Rectal smooth muscle tissue (tissue), 1 donor: Measurements from ENCODE around the gene MAP2.

ENCODE experiments used
- H3K27ac ChIP-seq: one replicate; pipeline ENCODE4 v1.7.0; 2013; ENCODE audit warnings: low read depth, low read length, inconsistent platforms
- H3K27me3 ChIP-seq: one replicate; pipeline ENCODE4 v1.7.0; 2013; ENCODE audit warnings: low read length; ENCODE audit not compliant: control insufficient read depth, insufficient read depth
- H3K36me3 ChIP-seq: one replicate; pipeline ENCODE4 v1.7.0; 2013; ENCODE audit warnings: low read length; ENCODE audit not compliant: control insufficient read depth, insufficient read depth
- H3K4me1 ChIP-seq: one replicate; pipeline ENCODE4 v1.7.0; 2013; ENCODE audit warnings: low read length; ENCODE audit not compliant: control insufficient read depth, insufficient read depth
- H3K4me3 ChIP-seq: one replicate; pipeline ENCODE4 v1.7.0; 2013; ENCODE audit warnings: low read length
- H3K9ac ChIP-seq: one replicate; pipeline ENCODE4 v1.7.0; 2013; ENCODE audit warnings: low read length

Gene MAP2

GRCh38 chr2:209563453-209563852 is 139.6 kb downstream of the MAP2 start:
- Histone ChIP-seq H3K4me1 (no peaks in the 10 kb centered on the region), H3K36me3 (no peaks in the 10 kb centered on the region), H3K9ac (no peak overlapping the region), H3K27me3 (no peaks in the 10 kb centered on the region), H3K4me3 (no peak overlapping the region), H3K27ac (no peak overlapping the region)

GRCh38 chr2:209564816-209565215 is 141.0 kb downstream of the MAP2 start:
- Histone ChIP-seq H3K36me3 (no peaks in the 10 kb centered on the region), H3K27ac (no peak overlapping the region), H3K9ac (no peak overlapping the region), H3K4me1 (no peaks in the 10 kb centered on the region), H3K4me3 (no peak overlapping the region), H3K27me3 (no peaks in the 10 kb centered on the region)

- no peak overlapping the region for H3K27ac ChIP-seq
- no peak overlapping the region for H3K4me3 ChIP-seq
- H3K9ac ChIP-seq: no peak overlapping the region
- H3K27me3 ChIP-seq: no peaks in the 10 kb centered on the region
- H3K4me1 ChIP-seq: no peaks in the 10 kb centered on the region
- no peaks in the 10 kb centered on the region for H3K36me3 ChIP-seq
Measured at GRCh38 chr2:209565896-209566582, 142.2 kb downstream of the MAP2 start.

GRCh38 chr2:209570194-209570593 is 146.3 kb downstream of the MAP2 start:
- Histone ChIP-seq H3K4me3 (no peak overlapping the region), H3K27me3 (no peaks in the 10 kb centered on the region), H3K36me3 (no peaks in the 10 kb centered on the region), H3K27ac (no peak overlapping the region), H3K4me1 (no peaks in the 10 kb centered on the region), H3K9ac (no peak overlapping the region)

- Histone ChIP-seq H3K9ac (no peak overlapping the region), H3K27me3 (no peaks in the 10 kb centered on the region), H3K4me1 (no peaks in the 10 kb centered on the region), H3K27ac (no peak overlapping the region), H3K4me3 (no peak overlapping the region), H3K36me3 (no peaks in the 10 kb centered on the region)
Measured at GRCh38 chr2:209574515-209574914, 150.7 kb downstream of the MAP2 start.

GRCh38 chr2:209577376-209578357 is 153.8 kb downstream of the MAP2 start:
- Histone ChIP-seq H3K4me3 (no peak overlapping the region), H3K27me3 (no peaks in the 10 kb centered on the region), H3K27ac (no peak overlapping the region), H3K9ac (no peak overlapping the region), H3K4me1 (no peaks in the 10 kb centered on the region), H3K36me3 (no peaks in the 10 kb centered on the region)

- H3K9ac ChIP-seq: no peak overlapping the region
- H3K4me1 ChIP-seq: no peaks in the 10 kb centered on the region
- H3K36me3 ChIP-seq: no peaks in the 10 kb centered on the region
- H3K4me3 ChIP-seq: no peak overlapping the region
- no peak overlapping the region for H3K27ac ChIP-seq
- H3K27me3 ChIP-seq: no peaks in the 10 kb centered on the region
Measured at GRCh38 chr2:209578394-209579001, 154.7 kb downstream of the MAP2 start.

- no peak overlapping the region for H3K27ac ChIP-seq
- H3K27me3 ChIP-seq: no peaks in the 10 kb centered on the region
- H3K4me1 ChIP-seq: no peaks in the 10 kb centered on the region
- no peaks in the 10 kb centered on the region for H3K36me3 ChIP-seq
- peak overlapping the region; percentile 45 for H3K4me3 ChIP-seq
- H3K9ac ChIP-seq: no peak overlapping the region
Measured at GRCh38 chr2:209579230-209579749, 155.4 kb downstream of the MAP2 start.

- no peaks in the 10 kb centered on the region for H3K36me3 ChIP-seq
- H3K4me3 ChIP-seq: no peak overlapping the region
- H3K27me3 ChIP-seq: no peaks in the 10 kb centered on the region
- H3K4me1 ChIP-seq: no peaks in the 10 kb centered on the region
- no peak overlapping the region for H3K27ac ChIP-seq
- no peak overlapping the region for H3K9ac ChIP-seq
Measured at GRCh38 chr2:209581040-209581439, 157.2 kb downstream of the MAP2 start.

- no peaks in the 10 kb centered on the region for H3K4me1 ChIP-seq
- no peak overlapping the region for H3K9ac ChIP-seq
- no peak overlapping the region for H3K27ac ChIP-seq
- H3K27me3 ChIP-seq: no peaks in the 10 kb centered on the region
- H3K36me3 ChIP-seq: no peaks in the 10 kb centered on the region
- no peak overlapping the region for H3K4me3 ChIP-seq
Measured at GRCh38 chr2:209582281-209582680, 158.4 kb downstream of the MAP2 start.

GRCh38 chr2:209584472-209584871 is 160.6 kb downstream of the MAP2 start:
- Histone ChIP-seq H3K9ac (no peak overlapping the region), H3K36me3 (no peaks in the 10 kb centered on the region), H3K27ac (no peak overlapping the region), H3K4me3 (no peak overlapping the region), H3K27me3 (no peaks in the 10 kb centered on the region), H3K4me1 (no peaks in the 10 kb centered on the region)

- no peaks in the 10 kb centered on the region for H3K36me3 ChIP-seq
- no peak overlapping the region for H3K9ac ChIP-seq
- no peaks in the 10 kb centered on the region for H3K4me1 ChIP-seq
- H3K4me3 ChIP-seq: no peak overlapping the region
- no peak overlapping the region for H3K27ac ChIP-seq
- no peaks in the 10 kb centered on the region for H3K27me3 ChIP-seq
Measured at GRCh38 chr2:209584915-209585314, 161.1 kb downstream of the MAP2 start.
